Activated CD4-positive, alpha-beta T cell treated with anti-CD3 and anti-CD28 coated beads for 1 hour (primary cell): ENCODE results near the gene MOB3C.
"Not testable (repeated sequence)": the region's sequence is repeated elsewhere in the genome, so short reads cannot be mapped to it uniquely, and the experiment has no call there.

Source experiments
- DNase-seq: peaks from one replicate; pipeline ENCODE4 v3.0.0-alpha.2; 2020

MOB3C gene

DNA sequence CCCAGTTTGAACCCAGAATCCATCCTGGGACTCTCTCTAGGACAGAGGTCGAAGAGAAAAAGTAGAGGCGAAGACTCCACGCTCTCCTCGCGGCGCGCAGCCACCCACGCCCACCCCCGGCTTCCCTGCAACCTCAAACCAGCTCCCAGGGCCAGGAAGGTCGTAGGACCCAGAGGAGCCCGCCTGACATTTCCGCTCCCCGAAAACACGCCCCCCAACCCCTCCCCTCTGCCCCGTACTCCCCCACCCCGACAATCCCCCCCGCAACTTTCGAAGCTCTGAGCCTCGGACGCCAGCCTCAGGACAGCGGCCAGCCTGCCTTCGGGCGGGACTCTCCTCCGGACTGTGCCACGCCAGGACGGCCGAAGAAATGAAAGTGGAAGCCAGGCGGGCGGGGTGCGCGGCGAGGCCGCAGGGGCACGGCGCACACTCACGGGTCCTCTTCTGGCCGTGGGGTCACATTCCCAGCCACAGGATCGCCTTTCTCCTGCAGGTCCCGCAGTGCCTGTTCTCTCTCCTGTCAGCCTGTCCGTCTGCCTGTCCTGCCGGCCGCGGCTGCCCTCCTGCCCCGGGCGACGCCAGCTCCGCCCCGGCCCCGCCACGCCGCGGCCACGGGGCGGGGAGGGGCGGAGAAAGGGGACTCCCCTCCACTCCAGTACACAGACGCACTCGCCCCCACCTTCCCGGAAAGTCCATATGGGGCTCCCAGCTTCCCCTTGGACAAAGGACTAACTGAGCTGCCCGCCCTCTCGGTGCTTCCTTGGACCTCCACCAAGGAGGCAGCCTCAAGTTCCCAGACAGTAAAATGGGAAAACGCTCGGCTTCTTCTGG is at the start of gene MOB3C:
Gene MOB3C (minus strand): TSS at position 535 of the 831 bp plus-strand sequence. CDS start 3,490 bp downstream, outside the sequence.
- DNase-seq, result peak; percentile 58

DNA sequence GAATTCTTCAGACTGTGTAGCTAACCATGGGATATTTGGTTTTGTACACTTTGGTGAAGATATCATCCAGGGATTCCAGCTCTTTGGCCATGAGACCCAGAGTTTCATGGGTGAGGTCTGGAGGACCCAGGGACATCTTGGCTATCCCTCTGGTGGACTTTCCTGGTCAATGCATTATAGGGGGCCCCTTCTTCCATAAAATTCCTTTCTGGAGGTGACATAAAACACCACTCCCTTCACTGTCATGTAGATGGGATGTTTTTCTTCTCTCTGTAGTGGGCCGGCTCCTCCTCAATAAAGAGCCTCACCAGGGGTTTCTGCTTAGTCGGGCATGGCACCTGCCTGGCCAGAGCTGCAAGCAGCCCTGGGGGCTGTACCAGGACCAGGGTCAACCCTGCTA is 49.4 kb upstream of the MOB3C start:
- no peak for DNase-seq

DNA sequence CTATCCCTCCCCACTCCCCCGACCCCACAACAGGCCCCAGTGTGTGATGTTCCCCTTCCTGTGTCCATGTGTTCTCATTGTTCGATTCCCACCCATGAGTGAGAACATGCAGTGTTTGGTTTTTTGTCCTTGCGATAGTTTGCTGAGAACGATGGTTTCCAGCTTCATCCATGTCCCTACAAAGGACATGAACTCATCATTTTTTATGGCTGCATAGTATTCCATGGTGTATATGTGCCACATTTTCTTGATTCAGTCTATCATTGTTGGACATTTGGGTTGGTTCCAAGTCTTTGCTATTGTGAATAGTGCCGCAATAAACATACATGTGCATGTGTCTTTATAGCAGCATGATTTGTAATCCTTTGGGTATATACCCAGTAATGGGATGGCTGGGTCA is 46.3 kb upstream of the MOB3C start:
- DNase-seq, result not testable (repeated sequence)

DNA sequence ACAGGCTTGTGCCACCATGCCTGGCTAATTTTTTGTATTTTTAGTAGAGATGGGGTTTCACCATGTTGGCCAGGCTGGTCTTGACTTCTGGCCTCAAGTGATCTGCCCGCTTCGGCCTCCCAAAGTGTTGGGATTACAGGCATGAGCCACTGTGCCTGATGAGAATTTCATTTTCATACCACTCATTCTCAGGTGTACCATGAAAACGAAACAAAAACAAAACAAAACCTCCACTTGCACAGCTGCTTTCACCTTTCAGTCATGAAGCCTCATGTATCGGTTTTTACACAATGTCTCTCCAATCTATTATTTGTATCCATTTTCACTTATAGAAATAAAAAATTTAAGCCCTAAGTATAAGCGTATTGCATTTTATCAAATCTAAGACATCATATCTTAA is 43.5 kb upstream of the MOB3C start:
- DNase-seq, result not testable (repeated sequence)

DNA sequence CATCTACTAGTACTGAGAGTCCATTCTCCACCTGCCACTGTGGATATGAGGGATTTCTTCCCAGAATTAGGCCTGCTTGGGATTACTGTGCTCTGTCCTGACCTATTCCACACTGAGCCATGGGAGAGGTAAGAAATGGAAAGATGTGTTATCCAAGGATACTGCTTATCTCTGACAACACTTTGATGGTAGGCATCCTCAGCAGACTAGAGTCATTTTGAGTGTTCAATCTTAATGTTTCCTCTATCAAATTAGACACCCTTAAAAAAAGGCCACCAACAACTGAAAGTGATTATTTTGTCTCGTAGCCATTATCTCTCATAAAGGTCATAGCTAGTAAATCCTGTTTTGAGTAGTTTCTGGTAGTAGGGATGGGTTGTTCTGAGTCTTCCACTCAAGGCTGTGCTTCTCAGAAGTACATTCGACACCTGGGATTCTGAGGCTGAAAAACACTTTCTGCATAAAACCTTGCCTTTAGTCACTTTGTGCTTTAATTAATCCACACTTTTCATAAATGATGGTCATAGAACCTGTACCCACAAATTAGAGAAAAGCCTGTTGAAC is 42.8 kb upstream of the MOB3C start:
- DNase-seq, result no peak

DNA sequence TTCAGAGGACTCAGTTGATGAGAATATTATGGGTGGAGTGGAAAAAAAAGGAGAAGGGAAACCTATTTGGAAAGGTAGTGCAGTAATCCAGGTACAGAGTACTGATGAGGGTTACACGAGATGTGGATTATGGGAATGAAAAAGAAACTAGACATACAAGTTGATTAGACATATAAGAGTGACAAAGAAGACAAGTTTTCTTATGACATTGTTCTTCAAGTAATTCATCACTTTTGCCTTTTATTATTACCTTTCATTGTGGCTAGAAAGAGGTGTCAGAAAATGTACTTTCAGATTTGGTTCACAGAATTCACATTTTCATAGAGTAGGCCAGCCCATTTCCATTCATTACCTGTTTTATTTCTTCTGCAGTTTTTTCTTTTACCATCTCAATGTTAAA is 41.2 kb upstream of the MOB3C start:
- no peak for DNase-seq

DNA sequence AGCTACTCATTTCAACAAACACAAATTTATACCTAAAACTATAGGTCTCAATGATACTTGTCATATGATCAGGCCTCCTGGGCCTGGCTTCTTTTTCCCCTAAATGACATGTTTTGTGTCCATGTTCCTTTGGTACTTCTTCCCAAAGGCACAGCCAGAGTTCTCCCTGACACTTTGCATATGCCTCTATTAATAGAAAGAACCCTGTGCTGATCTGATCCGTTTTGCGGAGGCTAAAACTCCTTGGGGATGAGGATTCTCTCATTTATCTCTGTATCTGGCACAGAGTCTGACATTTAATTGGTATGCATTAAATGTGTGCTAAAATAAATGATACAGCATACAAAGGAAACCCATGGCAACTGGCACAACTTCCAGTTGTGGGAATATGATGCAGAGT is 40.0 kb upstream of the MOB3C start:
- no peak for DNase-seq

DNA sequence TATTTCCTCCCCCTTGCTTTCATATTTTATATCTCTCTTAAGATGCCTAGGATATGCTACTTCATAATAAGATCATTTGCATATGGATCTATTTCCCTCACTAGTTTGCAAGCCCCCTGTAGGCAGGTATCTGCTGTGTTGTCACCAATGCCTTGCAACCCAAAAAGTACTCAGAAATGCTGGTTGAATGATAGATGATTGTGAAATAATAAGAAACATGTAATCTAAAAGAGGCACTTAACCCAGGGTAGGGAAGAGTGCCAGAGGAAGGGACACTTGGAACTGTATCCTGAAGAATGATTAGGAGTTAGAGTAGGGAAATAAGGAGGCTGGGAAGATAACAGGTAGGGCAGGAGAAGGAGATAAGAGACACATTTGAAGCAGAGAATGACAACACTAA is 39.2 kb upstream of the MOB3C start:
- DNase-seq, result no peak

DNA sequence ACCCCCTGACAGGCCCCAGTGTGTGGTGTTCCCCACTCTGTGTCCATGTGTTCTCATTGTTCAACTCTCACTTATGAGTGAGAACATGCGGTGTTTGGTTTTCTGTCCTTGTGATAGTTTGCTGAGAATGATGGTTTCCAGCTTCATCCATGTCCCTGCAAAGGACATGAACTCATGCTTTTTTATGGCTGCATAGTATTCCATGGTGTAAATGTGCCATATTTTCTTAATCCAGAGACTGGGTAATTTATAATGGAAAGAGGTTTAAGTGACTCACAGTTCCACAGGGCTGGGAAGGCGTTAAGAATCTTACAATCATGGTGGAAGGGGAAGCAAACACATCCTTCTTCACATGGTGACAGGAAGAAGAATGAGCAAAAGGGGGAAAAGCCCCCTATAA is 38.1 kb upstream of the MOB3C start:
- DNase-seq, result not testable (repeated sequence)

DNA sequence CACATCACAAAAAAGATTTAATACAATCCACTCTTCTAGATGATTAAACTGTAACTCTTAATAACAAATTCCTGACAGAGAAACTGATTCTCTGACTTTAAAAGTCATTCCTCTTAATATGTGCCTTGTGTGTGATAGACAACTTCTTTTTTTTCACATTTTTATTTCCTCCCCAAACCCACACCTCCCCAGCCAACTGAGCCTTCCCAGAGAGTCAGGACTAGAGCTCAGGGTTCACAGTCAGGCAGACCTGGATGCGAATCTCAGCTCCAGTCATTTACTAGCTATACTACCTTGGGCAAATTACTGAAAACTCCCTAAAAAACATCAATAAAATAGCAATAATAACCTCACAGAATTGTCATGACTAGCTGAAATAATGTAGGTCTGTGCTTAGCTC is 37.4 kb upstream of the MOB3C start:
- no peak for DNase-seq

DNA sequence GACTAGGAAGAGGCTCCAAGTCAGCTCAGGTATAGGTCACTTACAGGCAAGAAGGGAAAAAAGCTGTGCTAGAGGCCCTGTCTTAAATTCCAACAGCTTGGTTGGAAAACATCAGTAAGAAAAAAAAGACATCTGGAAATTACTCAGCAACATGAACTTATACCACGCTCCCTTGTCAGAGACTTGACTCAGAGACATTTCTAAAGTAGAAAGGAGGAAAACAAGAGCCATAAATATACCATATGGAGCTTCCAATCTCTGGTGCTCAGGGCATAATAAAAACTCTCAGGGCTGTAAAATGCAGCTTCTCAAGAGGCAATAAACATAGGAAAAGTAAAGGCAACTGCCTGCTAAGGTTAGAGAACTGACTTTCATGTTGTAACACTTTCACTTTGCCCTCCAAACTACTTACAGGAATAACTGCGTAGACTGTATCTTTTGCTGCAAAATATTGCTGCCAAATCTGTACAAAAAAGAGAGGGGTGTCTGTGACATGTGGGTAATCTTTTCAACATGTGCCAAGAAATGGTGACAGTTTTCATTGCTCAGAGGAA is 36.9 kb upstream of the MOB3C start:
- DNase-seq, result no peak

DNA sequence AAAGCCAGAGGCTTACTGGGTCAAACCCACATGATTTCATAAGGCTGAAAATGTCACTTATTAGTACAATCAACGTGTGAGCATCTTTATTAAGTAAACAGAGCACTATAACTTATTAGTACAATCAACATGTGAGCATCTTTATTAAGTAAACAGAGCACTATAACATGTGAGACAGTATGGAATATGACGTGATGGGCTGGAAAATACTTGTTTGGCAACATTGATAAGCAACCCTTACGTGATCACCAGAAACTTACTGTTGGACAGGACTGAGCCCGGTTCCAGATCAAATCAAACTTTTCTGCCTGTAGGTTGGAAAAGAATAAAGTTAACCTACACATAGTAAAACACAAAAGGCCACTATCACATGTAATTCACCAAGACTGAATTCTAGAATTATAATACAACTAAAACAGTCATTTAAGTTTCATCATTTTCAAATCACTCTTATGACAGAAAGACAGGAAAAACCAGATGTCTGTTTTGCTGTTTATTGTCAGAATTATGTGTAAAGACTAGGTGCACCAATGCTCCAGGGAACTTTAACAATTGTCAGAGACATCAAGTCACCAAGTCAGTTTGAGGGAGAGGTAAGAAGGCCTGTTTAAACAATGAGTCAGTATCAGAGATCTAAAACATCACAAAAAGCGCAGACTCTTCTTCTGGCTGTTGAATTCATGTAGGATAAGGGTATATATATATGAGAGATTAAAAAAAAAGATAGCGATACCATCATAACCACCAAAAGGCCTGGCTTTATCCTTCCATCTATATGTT is 35.9 kb upstream of the MOB3C start:
- DNase-seq, result no peak

DNA sequence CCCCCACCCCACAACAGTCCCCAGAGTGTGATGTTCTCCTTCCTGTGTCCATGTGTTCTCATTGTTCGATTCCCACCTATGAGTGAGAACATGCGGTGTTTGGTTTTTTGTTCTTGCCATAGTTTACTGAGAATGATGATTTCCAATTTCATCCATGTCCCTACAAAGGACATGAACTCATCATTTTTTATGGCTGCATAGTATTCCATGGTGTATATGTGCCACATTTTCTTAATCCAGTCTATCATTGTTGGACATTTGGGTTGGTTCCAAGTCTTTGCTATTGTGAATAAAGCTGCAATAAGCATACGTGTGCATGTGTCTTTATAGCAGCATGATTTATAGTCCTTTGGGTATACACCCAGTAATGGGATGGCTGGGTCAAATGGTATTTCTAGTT is 34.5 kb upstream of the MOB3C start:
- DNase-seq, result not testable (repeated sequence)

DNA sequence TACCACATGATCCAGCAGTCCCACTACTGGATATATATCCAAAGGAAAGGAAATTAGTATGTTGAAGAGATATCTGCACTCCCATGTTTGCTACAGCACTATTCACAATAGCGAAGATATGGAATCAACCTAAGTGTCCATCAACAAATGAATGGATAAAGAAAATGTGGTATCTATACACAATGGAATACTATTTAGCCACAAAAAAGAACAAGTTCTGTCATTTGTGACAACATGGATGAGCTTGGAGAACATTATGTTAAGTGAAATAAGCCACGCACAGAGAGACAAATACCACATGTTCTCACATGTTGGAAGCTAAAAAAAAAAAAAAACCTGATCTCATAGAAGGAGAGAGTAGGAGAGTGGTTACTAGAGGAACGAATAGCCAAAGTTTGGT is 33.9 kb upstream of the MOB3C start:
- no peak for DNase-seq

DNA sequence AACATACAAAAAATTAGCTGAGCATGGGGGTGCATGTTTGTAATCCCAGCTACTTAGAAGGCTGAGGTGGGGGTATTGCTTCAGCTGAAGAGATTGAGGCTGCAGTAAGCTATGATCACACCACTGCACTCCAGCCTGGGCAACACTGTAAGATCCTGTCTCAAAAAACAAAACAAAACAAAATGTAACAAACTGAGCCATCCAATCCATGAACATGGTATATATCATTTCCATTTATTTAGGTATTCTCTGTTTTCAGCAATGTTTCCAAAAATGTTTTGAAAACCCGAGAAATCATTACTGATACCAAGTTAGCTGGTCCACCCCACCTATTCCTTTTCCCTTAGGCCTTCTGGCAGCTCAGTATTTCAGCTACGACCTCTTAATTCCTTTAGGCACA is 33.2 kb upstream of the MOB3C start:
- no peak for DNase-seq

DNA sequence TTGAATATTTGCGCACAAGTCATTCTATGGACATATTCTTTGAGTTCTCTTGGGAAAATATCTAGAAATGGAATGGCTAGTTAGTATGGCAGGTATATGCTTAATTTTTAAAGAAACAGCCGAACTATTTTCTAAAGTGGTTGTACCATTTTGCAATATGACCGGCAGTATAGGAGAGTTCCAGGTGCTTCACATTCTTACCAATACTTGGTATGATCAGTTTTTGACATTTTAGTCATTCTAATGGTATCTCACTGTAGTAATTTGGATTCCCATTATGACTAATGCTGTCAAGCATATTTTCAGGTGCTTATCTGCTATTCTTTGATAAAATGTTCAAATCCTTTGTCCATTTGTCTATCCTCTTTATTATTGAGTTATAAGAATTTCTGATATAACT is 31.0 kb upstream of the MOB3C start:
- no peak for DNase-seq

DNA sequence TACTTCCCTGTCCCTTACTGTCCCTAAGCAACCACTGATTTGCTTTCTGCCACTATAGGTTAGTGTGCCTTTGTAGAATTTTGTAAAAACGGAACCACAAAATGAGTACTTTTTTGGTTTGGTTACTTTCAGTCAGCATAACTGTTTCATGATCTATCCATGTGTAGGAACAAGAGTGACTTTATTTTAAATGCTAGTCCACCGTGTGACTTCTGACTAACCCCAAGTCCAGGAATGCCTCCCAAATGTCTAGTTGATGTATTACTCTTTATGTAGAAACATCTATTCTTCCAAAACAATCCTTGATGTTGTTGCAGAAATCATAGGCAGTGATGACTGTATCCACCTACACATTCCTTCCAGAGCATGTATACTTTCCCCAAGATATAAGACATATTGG is 30.2 kb upstream of the MOB3C start:
- no peak for DNase-seq

DNA sequence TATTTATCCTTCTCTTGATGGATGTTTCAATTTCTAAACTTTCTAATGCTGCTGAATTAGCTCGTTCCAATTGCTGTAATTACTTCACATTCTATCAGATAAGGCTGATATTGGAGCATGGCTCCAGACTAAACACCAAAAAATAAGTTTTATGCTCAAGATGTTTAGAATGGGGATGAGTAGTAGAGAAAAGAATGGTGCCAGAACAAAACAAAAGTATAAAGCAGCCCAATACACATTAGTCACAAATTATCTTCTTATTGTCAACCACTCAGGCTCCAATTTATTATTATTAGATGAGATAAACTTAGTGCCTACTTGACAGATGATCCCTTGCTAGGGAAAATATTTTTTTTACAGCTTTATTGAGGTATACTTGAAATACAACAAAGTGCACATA is 29.7 kb upstream of the MOB3C start:
- DNase-seq, result no peak

DNA sequence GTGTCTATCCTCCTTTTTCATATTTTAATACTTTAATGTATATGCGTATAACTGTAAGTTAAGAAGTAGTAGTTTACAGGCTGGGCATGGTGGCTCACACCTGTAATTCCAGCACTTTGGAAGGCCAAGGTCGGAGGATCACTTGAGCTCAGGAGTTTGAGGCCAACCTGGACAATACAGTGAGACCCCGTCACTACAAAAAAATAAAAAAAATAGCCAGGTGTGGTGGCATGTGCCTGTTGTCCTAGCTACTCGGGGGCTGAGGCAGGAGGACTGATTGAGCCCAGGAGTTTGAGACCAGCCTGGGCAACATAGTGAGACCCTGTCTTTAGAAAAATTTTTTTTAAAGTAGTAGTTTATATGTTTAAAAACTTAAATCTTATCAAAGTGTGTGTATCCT is 29.2 kb upstream of the MOB3C start:
- DNase-seq, result no peak

DNA sequence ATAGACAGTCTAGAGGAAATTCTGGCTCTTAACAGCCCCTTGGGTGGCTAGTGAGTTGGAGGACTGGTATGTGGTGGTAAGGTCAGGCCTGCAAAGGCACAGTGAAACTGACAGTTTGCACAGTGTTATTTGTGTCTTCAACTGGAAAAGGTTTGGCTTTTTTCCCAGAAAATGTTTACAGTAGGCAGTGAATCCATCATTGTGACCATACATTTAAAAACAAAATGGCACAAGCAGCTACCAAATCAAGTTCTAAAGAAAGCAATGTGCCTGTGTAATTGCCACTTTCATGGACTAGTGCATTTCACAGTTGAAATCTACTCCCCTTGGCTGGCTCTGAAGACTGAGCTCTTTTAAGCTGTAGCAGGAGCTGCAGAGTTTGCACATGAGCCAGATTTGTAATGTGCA is 26.8 kb upstream of the MOB3C start:
- no peak for DNase-seq

DNA sequence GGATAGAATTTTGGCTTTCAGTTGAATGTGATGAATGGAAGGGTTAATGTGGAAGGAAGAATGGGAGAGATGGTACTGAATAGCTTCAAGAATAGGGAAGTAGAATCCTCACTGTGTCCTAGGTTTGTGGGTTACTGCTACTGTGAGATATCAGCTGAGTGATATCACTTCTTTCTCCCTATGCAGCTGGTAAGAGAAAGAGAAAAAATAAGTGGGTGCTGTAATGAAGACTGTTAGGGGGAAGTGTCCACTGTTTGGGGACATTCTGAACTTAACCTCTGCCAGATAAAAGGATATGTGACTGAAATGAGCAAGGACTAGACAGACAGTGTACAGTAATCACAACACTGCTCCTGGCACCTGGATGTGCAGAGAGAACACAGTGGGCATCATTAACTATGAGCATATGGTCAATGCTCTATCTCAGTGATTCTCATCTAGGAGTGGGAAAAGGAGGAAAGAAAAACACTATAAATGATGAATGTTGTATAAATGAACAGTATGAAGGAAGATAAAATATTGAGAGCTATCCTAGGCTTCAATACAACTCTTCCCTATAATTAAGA is 25.6 kb upstream of the MOB3C start:
- no peak for DNase-seq

DNA sequence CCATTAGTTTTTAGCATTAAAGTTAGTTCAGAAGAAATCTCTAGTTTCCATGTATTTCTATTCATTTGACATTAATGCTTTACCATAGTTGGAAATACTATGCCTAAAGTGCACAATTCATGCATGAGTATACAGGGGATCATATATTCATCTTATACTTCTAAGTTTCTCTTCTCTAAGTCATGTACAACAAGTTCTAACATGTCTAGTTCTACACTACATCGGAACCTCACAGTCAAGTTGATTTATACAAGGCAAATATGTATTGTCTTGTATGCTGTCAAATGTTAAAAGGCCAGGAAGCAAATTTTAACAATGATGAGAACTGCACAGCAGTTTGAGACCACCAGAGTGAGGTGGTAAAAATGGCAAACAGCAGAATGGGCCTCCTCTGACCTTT is 22.9 kb upstream of the MOB3C start:
- no peak for DNase-seq

DNA sequence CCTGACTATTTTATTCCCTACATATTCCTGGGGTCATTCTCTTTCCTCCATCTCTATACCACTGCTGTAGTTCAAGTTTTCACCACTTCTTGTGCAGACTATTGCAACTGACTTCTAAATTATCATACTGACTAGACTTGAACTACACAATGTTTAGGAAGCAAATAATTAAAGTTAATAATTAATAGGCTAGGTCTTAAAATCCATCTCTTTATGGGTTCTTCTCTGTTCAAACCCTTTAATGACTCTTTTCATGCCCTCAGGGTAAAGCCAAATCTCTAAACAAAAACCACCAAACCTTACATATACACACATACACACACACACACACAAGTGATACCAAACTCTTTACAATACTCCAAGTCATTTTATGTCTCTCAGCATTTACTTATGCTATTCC is 22.3 kb upstream of the MOB3C start:
- no peak for DNase-seq
